IMR-90 (cell line): Measurements from ENCODE around the gene SHISA6. TPM values are rescaled to one million over a fixed set of nuclear protein-coding genes. Genes with fewer than 3 reads are reported as not detected.

Experiments used
- ATAC-seq: fragments of 200-7000 bp; cut with Tn5 transposase; 2 replicates; pipeline ENCODE4 v1.9.1; 2020; ENCODE audit warnings: low read depth, mild to moderate bottlenecking, moderate library complexity
- BruUV-seq: library from RNA; stranded (reverse); fragments of 400-500 nt; replicated peaks from 2 replicates; lab custom pipeline; 2021; lab: Mats Ljungman, UMichigan
- CTCF ChIA-PET: fragments of 300-600 bp; formaldehyde crosslinking; extraction: SDS; loops from one replicate; lab custom pipeline; 2021; ENCODE audit warnings: antibody characterized with exemption; lab: Yijun Ruan, JAX
- POLR2A ChIA-PET: fragments of 300-600 bp; sonication (Branson Sonifier 250); formaldehyde crosslinking; loops from one replicate; lab custom pipeline; 2022; ENCODE audit warnings: antibody characterized with exemption; ENCODE audit not compliant: unreplicated experiment; lab: Charles Lee
- DNase-seq: peaks from one replicate; pipeline ENCODE4 v3.0.0; 2013
- H2AFZ ChIP-seq: replicated peaks from 2 replicates; pipeline ENCODE3; 2013; ENCODE audit warnings: low read length, mild to moderate bottlenecking; ENCODE audit not compliant: poor library complexity
- H2AK5ac ChIP-seq: 2 replicates; pipeline ENCODE4 v1.6.1; 2013; ENCODE audit warnings: low read depth, low read length, inconsistent platforms
- H2AK9ac ChIP-seq: replicated peaks from 2 replicates; pipeline ENCODE3; 2013; ENCODE audit warnings: mild to moderate bottlenecking, low read depth, low read length, moderate library complexity; ENCODE audit not compliant: poor library complexity
- H2BK120ac ChIP-seq: 2 replicates; pipeline ENCODE4 v1.6.1; 2013; ENCODE audit warnings: low read depth, low read length, inconsistent platforms
- H2BK15ac ChIP-seq: 3 replicates; pipeline ENCODE4 v1.6.1; 2013; ENCODE audit warnings: low read depth, low read length, inconsistent platforms
- H2BK20ac ChIP-seq: 2 replicates; pipeline ENCODE4 v1.6.1; 2013; ENCODE audit warnings: low read depth, mild to moderate bottlenecking, inconsistent platforms, low read length, moderate library complexity
- H2BK5ac ChIP-seq: 2 replicates; pipeline ENCODE4 v1.6.1; 2013; ENCODE audit warnings: mild to moderate bottlenecking, low read depth, low read length, inconsistent platforms; ENCODE audit not compliant: poor library complexity, severe bottlenecking
- H3K14ac ChIP-seq: replicated peaks from 2 replicates; pipeline ENCODE4 v1.6.1; 2013; ENCODE audit warnings: low read depth, low read length, inconsistent platforms
- H3K18ac ChIP-seq: 2 replicates; pipeline ENCODE4 v1.6.1; 2013; ENCODE audit warnings: low read depth, low read length, control low read depth
- H3K23ac ChIP-seq: 2 replicates; pipeline ENCODE4 v1.6.1; 2013; ENCODE audit warnings: low read depth, low read length, inconsistent platforms
- H3K27ac ChIP-seq: 2 replicates; pipeline ENCODE4 v1.5.1; 2013; ENCODE audit warnings: mild to moderate bottlenecking, control low read depth, low read length; ENCODE audit not compliant: insufficient read depth
- H3K27me3 ChIP-seq: 2 replicates; pipeline ENCODE4 v1.6.1; 2013; ENCODE audit warnings: low read length; ENCODE audit not compliant: control insufficient read depth, insufficient read depth
- H3K36me3 ChIP-seq: 2 replicates; pipeline ENCODE4 v1.6.1; 2013; ENCODE audit warnings: low read length, mixed read lengths; ENCODE audit not compliant: control insufficient read depth, insufficient read depth
- H3K4ac ChIP-seq: 2 replicates; pipeline ENCODE4 v1.6.1; 2013; ENCODE audit warnings: low read depth, low read length, inconsistent platforms
- H3K4me1 ChIP-seq: 2 replicates; pipeline ENCODE4 v1.6.1; 2013; ENCODE audit warnings: low read length, mixed read lengths; ENCODE audit not compliant: control insufficient read depth, insufficient read depth
- H3K4me2 ChIP-seq: 2 replicates; pipeline ENCODE4 v1.6.1; 2013; ENCODE audit warnings: low read depth, mild to moderate bottlenecking, control low read depth, low read length, moderate library complexity
- H3K4me3 ChIP-seq: 2 replicates; pipeline ENCODE4 v1.5.1; 2013; ENCODE audit warnings: low read depth, mild to moderate bottlenecking, control low read depth, low read length, moderate library complexity; ENCODE audit not compliant: insufficient read depth
- H3K56ac ChIP-seq: 2 replicates; pipeline ENCODE4 v1.6.1; 2013; ENCODE audit warnings: low read length, inconsistent platforms; ENCODE audit not compliant: insufficient read depth; ENCODE audit errors: extremely low read depth
- H3K79me1 ChIP-seq, 2 experiments: 2 replicates each; pipeline ENCODE4 v1.6.1; 2013; ENCODE audit warnings: low read length in 2 of 2, inconsistent platforms in 1 of 2, low read depth in 1 of 2
- H3K9ac ChIP-seq: 2 replicates; pipeline ENCODE4 v1.6.1; 2013; ENCODE audit warnings: low read depth, low read length, control low read depth
- H3K9me1 ChIP-seq: 2 replicates; pipeline ENCODE4 v1.6.1; 2013; ENCODE audit warnings: low read length, inconsistent platforms; ENCODE audit not compliant: insufficient read depth
- H3K9me3 ChIP-seq: 2 replicates; pipeline ENCODE4 v1.6.1; 2013; ENCODE audit warnings: low read length; ENCODE audit not compliant: control insufficient read depth, insufficient read depth
- H4K20me1 ChIP-seq: 2 replicates; pipeline ENCODE4 v1.6.1; 2013; ENCODE audit warnings: low read length, inconsistent platforms; ENCODE audit not compliant: insufficient read depth
- H4K5ac ChIP-seq: 2 replicates; pipeline ENCODE4 v1.6.1; 2013; ENCODE audit warnings: mild to moderate bottlenecking, low read depth, low read length, control low read depth
- H4K8ac ChIP-seq, 2 experiments: 2 replicates each; pipeline ENCODE4 v1.6.1; 2013; ENCODE audit warnings: low read depth in 2 of 2, low read length in 2 of 2, control low read depth in 1 of 2, inconsistent platforms in 1 of 2
- H4K91ac ChIP-seq: 2 replicates; pipeline ENCODE4 v1.6.1; 2013; ENCODE audit warnings: low read depth, low read length, inconsistent platforms; ENCODE audit not compliant: insufficient read depth
- BHLHE40 ChIP-seq: fragments of 150-350 bp; IDR thresholded peaks from 2 replicates; pipeline ENCODE4 v1.6.1; 2016; ENCODE audit warnings: mild to moderate bottlenecking, low read depth, low read length
- CEBPB ChIP-seq: IDR thresholded peaks from 2 replicates; pipeline ENCODE4 v1.6.1; 2012; ENCODE audit warnings: low read depth, low read length, improper control_type of control experiment
- CHD1 ChIP-seq: IDR thresholded peaks from 2 replicates; pipeline ENCODE4 v1.6.1; 2012; ENCODE audit warnings: low read depth, low read length, improper control_type of control experiment
- MAFK ChIP-seq: IDR thresholded peaks from 2 replicates; pipeline ENCODE4 v1.6.1; 2012; ENCODE audit warnings: low read depth, low read length, improper control_type of control experiment
- MXI1 ChIP-seq: IDR thresholded peaks from 2 replicates; pipeline ENCODE4 v1.6.1; 2012; ENCODE audit warnings: low read depth, mild to moderate bottlenecking, low read length, moderate library complexity, borderline replicate concordance
- NFE2L2 ChIP-seq: fragments of 150-350 bp; IDR thresholded peaks from 2 replicates; pipeline ENCODE4 v1.6.1; 2016; ENCODE audit warnings: low read depth, mild to moderate bottlenecking, low read length
- POLR2A ChIP-seq: IDR thresholded peaks from 2 replicates; pipeline ENCODE4 v1.6.1; 2012; ENCODE audit warnings: mild to moderate bottlenecking, low read depth, low read length
- RAD21 ChIP-seq: IDR thresholded peaks from 2 replicates; pipeline ENCODE4 v1.6.1; 2012; ENCODE audit warnings: low read length, improper control_type of control experiment
- RCOR1 ChIP-seq: IDR thresholded peaks from 2 replicates; pipeline ENCODE4 v1.6.1; 2012; ENCODE audit warnings: mild to moderate bottlenecking, low read length, improper control_type of control experiment; ENCODE audit not compliant: insufficient replicate concordance
- RFX5 ChIP-seq: IDR thresholded peaks from 2 replicates; pipeline ENCODE4 v1.8.0; 2012; ENCODE audit warnings: low read depth, mild to moderate bottlenecking, low read length, moderate library complexity
- SMC3 ChIP-seq: fragments of 150-350 bp; IDR thresholded peaks from 2 replicates; pipeline ENCODE4 v1.6.1; 2016; ENCODE audit warnings: low read depth, mild to moderate bottlenecking, antibody characterized with exemption, low read length, moderate library complexity
- WGBS, 2 experiments: methylation state at CpG; one replicate each; pipeline versions ENCODE4 v1.1.5 to v1.1.7; 2013; ENCODE audit warnings: missing lambda C conversion rate in 2 of 2; ENCODE audit not compliant: insufficient read length in 1 of 2; ENCODE audit errors: extremely low coverage in 2 of 2; 5-methylcytosine and 5-hydroxymethylcytosine counted together
- dilution Hi-C: fragments of 300-500 bp; cut with HindIII; formaldehyde crosslinking; loops from one replicate; pipeline ENCODE4 v1.14.3; 2018; ENCODE audit warnings: low sequenced_read_pairs; ENCODE audit not compliant: unreplicated experiment
- in situ Hi-C: fragments of 300-500 bp; cut with MboI; formaldehyde crosslinking; loops from 3 replicates; pipeline ENCODE4 v1.14.3; 2019; ENCODE audit warnings: low sequenced_read_pairs, inconsistent platforms, mixed read lengths
- intact Hi-C: fragments of 100-400 bp; cut with micrococcal nuclease; formaldehyde crosslinking; loops from 2 replicates; pipeline ENCODE4 v1.10.0; 2022
- polyA plus RNA-seq, 3 experiments: library from polyadenylated mRNA; depleted of rRNA; stranded (reverse); fragments of >200 nt; gene quantifications; 2 replicates each; pipeline ENCODE4 v1.2.3, GENCODE V29; 2012; ENCODE audit warnings: low replicate concordance in 1 of 3
- total RNA-seq: library from RNA; depleted of rRNA; stranded (reverse); fragments of >200 nt; gene quantifications from 2 replicates; pipeline ENCODE4 v1.2.3, GENCODE V29; 2012
- TF ChIP-seq, protein P1 (sequence below): fragments of 150-350 bp; IDR thresholded peaks from 2 replicates; pipeline ENCODE4 v1.6.1; 2017; ENCODE audit warnings: mild to moderate bottlenecking, antibody characterized with exemption, low read length, low read depth
- TF ChIP-seq, protein P2 (sequence below): conservative IDR thresholded peaks from 2 replicates; pipeline ENCODE4 v1.5.1; 2012; ENCODE audit warnings: mild to moderate bottlenecking, low read depth, low read length, improper control_type of control experiment

SHISA6 gene
- total and polyA plus RNA-seq, 2 of the 4 experiments (the other 2 are of a cell fraction) = not detected

GRCh38 chr17:11446316-11446715, 205.3 kb downstream of the SHISA6 start:
- Histone ChIP-seq H3K4me3 (no peak overlapping the region), H3K18ac (no peak overlapping the region), H3K9me3 (peaks cover 22% of the 10 kb centered on the region), H3K9me1 (no peaks in the 10 kb centered on the region), H3K36me3 (no peaks in the 10 kb centered on the region), H3K79me1 (no peaks in the 10 kb centered on the region), H2AK9ac (no peak overlapping the region), H2AFZ (no peak overlapping the region), H4K20me1 (no peaks in the 10 kb centered on the region), H3K4ac (no peak overlapping the region), H4K8ac (no peak overlapping the region), H3K56ac (no peak overlapping the region), H4K5ac (no peak overlapping the region), H3K23ac (no peak overlapping the region), H3K4me2 (no peak overlapping the region), H2AK5ac (no peak overlapping the region), H3K9ac (no peak overlapping the region), H2BK15ac (no peak overlapping the region), H2BK20ac (no peak overlapping the region), H3K4me1 (no peaks in the 10 kb centered on the region), H2BK120ac (no peak overlapping the region), H3K27me3 (no peaks in the 10 kb centered on the region), H2BK5ac (no peak overlapping the region), H3K27ac (no peak overlapping the region), H3K14ac (no peak overlapping the region), H4K91ac (no peak overlapping the region)
- BruUV-seq = no TSS peak
- no CpG with 5 or more reads among the region's 4 CpGs for WGBS, 2 experiments
- CTCF ChIA-PET = no interaction called here
- no peak for TF ChIP-seq RFX5
- TF ChIP-seq RAD21 = no peak
- TF ChIP-seq RCOR1 = no peak
- TF ChIP-seq NFE2L2 = no peak
- no peak for TF ChIP-seq MXI1
- TF ChIP-seq, protein P1, sequence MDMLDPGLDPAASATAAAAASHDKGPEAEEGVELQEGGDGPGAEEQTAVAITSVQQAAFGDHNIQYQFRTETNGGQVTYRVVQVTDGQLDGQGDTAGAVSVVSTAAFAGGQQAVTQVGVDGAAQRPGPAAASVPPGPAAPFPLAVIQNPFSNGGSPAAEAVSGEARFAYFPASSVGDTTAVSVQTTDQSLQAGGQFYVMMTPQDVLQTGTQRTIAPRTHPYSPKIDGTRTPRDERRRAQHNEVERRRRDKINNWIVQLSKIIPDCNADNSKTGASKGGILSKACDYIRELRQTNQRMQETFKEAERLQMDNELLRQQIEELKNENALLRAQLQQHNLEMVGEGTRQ = no peak
- no peak for TF ChIP-seq BHLHE40
- TF ChIP-seq SMC3 = no peak
- TF ChIP-seq MAFK = no peak
- no peak for TF ChIP-seq POLR2A
- no peak for TF ChIP-seq CEBPB
- TF ChIP-seq CHD1 = no peak
- TF ChIP-seq, protein P2, sequence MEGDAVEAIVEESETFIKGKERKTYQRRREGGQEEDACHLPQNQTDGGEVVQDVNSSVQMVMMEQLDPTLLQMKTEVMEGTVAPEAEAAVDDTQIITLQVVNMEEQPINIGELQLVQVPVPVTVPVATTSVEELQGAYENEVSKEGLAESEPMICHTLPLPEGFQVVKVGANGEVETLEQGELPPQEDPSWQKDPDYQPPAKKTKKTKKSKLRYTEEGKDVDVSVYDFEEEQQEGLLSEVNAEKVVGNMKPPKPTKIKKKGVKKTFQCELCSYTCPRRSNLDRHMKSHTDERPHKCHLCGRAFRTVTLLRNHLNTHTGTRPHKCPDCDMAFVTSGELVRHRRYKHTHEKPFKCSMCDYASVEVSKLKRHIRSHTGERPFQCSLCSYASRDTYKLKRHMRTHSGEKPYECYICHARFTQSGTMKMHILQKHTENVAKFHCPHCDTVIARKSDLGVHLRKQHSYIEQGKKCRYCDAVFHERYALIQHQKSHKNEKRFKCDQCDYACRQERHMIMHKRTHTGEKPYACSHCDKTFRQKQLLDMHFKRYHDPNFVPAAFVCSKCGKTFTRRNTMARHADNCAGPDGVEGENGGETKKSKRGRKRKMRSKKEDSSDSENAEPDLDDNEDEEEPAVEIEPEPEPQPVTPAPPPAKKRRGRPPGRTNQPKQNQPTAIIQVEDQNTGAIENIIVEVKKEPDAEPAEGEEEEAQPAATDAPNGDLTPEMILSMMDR = no peak
- POLR2A ChIA-PET = no interaction called here
- intact Hi-C loops (no loop called here), dilution Hi-C loops (no loop called here), in situ Hi-C loops (no loop called here)
- ATAC-seq (no peak), DNase-seq (no peak)
